ENCODE results near the gene SKI. TPM values are rescaled to one million over a fixed set of nuclear protein-coding genes. Genes with fewer than 3 reads are reported as not detected.

Gene SKI
- total RNA-seq, 1 donor: 48.9 TPM

- H3K9me3 ChIP-seq (ENCODE audit: low read depth, low read length): no peaks in the 10 kb centered on the region
- peaks cover 93% of the 10 kb centered on the region for H3K79me2 ChIP-seq (ENCODE audit: insufficient read depth, low read length)
- peaks cover 71% of the 10 kb centered on the region for H4K20me1 ChIP-seq (ENCODE audit: insufficient read depth, low read length)
- peak overlapping the region; percentile 65 for H3K27ac ChIP-seq (ENCODE audit: low read depth, low read length)
- H3K36me3 ChIP-seq (ENCODE audit: insufficient read depth, low read length): peaks cover 37% of the 10 kb centered on the region
- no peak for DNase-seq (ENCODE audit: insufficient read length, low spot score, missing footprints)
- H3K4me3 ChIP-seq (ENCODE audit: insufficient read depth, low read length): no peak overlapping the region
- H3K27me3 ChIP-seq (ENCODE audit: insufficient read depth, low read length): no peaks in the 10 kb centered on the region
- H2AFZ ChIP-seq (ENCODE audit: low read length): no peak overlapping the region
- H3K4me1 ChIP-seq (ENCODE audit: insufficient read depth, low read length): peaks cover 24% of the 10 kb centered on the region
- TF ChIP-seq CTCF (IDR thresholded peaks at IDR 0.05; ENCODE audit: extremely low read depth, low read depth, low read length): no peak
- H3K4me2 ChIP-seq (ENCODE audit: insufficient read depth, low read length): no peak overlapping the region
Measured at GRCh38 chr1:2301607-2302291, 73.6 kb downstream of the SKI start.

GRCh38 chr1:2302292-2302925, 74.3 kb downstream of the SKI start:
- peaks cover 64% of the 10 kb centered on the region for H4K20me1 ChIP-seq (ENCODE audit: insufficient read depth, low read length)
- peaks cover 89% of the 10 kb centered on the region for H3K79me2 ChIP-seq (ENCODE audit: insufficient read depth, low read length)
- peaks cover 39% of the 10 kb centered on the region for H3K36me3 ChIP-seq (ENCODE audit: insufficient read depth, low read length)
- H3K4me2 ChIP-seq (ENCODE audit: insufficient read depth, low read length): no peak overlapping the region
- no peak overlapping the region for H2AFZ ChIP-seq (ENCODE audit: low read length)
- no peak for DNase-seq (ENCODE audit: insufficient read length, low spot score, missing footprints)
- H3K4me3 ChIP-seq (ENCODE audit: insufficient read depth, low read length): no peak overlapping the region
- no peaks in the 10 kb centered on the region for H3K9me3 ChIP-seq (ENCODE audit: low read depth, low read length)
- no peaks in the 10 kb centered on the region for H3K27me3 ChIP-seq (ENCODE audit: insufficient read depth, low read length)
- H3K27ac ChIP-seq (ENCODE audit: low read depth, low read length): no peak overlapping the region
- no peak for TF ChIP-seq CTCF (IDR thresholded peaks at IDR 0.05; ENCODE audit: extremely low read depth, low read depth, low read length)
- peaks cover 24% of the 10 kb centered on the region for H3K4me1 ChIP-seq (ENCODE audit: insufficient read depth, low read length)

GRCh38 chr1:2303016-2303775, 75.1 kb downstream of the SKI start:
- Histone ChIP-seq H2AFZ (ENCODE audit: low read length) (no peak overlapping the region), H3K4me1 (ENCODE audit: insufficient read depth, low read length) (peaks cover 24% of the 10 kb centered on the region), H3K4me2 (ENCODE audit: insufficient read depth, low read length) (no peak overlapping the region), H3K79me2 (ENCODE audit: insufficient read depth, low read length) (peaks cover 87% of the 10 kb centered on the region), H3K4me3 (ENCODE audit: insufficient read depth, low read length) (no peak overlapping the region), H3K36me3 (ENCODE audit: insufficient read depth, low read length) (peaks cover 45% of the 10 kb centered on the region), H3K9me3 (ENCODE audit: low read depth, low read length) (no peaks in the 10 kb centered on the region), H3K27me3 (ENCODE audit: insufficient read depth, low read length) (no peaks in the 10 kb centered on the region), H4K20me1 (ENCODE audit: insufficient read depth, low read length) (peaks cover 62% of the 10 kb centered on the region), H3K27ac (ENCODE audit: low read depth, low read length) (no peak overlapping the region)
- no peak for TF ChIP-seq CTCF (IDR thresholded peaks at IDR 0.05; ENCODE audit: extremely low read depth, low read depth, low read length)
- no peak for DNase-seq (ENCODE audit: insufficient read length, low spot score, missing footprints)

- Histone ChIP-seq H4K20me1 (ENCODE audit: insufficient read depth, low read length) (peaks cover 58% of the 10 kb centered on the region), H3K27ac (ENCODE audit: low read depth, low read length) (no peak overlapping the region), H2AFZ (ENCODE audit: low read length) (no peak overlapping the region), H3K36me3 (ENCODE audit: insufficient read depth, low read length) (peaks cover 51% of the 10 kb centered on the region), H3K4me3 (ENCODE audit: insufficient read depth, low read length) (no peak overlapping the region), H3K9me3 (ENCODE audit: low read depth, low read length) (no peaks in the 10 kb centered on the region), H3K4me2 (ENCODE audit: insufficient read depth, low read length) (no peak overlapping the region), H3K79me2 (ENCODE audit: insufficient read depth, low read length) (peaks cover 87% of the 10 kb centered on the region), H3K27me3 (ENCODE audit: insufficient read depth, low read length) (no peaks in the 10 kb centered on the region), H3K4me1 (ENCODE audit: insufficient read depth, low read length) (peaks cover 24% of the 10 kb centered on the region)
- DNase-seq (ENCODE audit: insufficient read length, low spot score, missing footprints): no peak
- no peak for TF ChIP-seq CTCF (IDR thresholded peaks at IDR 0.05; ENCODE audit: extremely low read depth, low read depth, low read length)
Measured at GRCh38 chr1:2303781-2304180, 75.7 kb downstream of the SKI start.
